ENCODE data around the gene IGSF9.

The IGSF9 gene

DNA sequence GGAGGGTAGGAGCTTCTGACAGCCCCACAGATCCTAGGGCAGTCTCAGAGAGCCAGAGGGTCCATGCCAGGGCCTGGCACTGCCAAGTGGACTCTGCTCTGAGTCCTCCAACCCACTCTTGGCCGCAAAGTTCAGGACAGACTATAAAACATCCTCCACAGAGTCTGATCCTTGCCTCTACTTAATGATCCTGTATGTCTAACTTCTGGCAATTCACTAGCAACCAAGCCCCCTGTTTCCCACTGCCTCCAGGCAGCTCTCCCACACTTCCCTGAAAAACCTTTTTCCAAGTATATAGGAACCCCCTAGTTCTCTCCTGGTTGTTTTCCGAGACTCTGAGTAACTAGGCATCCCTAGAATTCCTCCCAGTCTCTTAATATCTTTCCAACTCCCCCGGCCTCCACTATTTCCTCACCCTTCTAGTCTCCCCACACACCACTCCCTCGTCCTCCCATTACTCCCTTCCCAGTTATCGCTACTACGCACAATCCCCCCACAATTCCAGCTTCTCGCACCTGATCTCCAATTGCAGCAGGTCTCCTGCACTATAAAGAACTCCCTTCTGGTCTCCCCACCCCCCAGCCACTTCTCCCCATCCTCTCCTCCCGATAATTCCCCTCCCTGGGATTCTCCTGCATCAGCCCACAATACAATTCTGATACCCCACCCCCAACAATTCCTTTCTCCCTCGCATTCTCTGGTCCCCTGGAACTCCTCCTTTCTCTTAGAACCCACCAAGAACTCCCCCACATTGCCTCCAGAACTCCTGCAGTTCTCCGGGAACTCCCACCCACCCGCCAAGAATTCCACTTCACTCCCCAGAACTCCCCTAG lies 574 bp downstream of the IGSF9 start:
- DNase-seq, result no peak

GRCh38 chr1:159943908-159944622 lies 1.3 kb downstream of the IGSF9 start:
- DNase-seq, result no peak

- no peak for DNase-seq
Measured at GRCh38 chr1:159943278-159943640, 2.2 kb downstream of the IGSF9 start.

- DNase-seq, result no peak
Measured at GRCh38 chr1:159942632-159943277, 2.7 kb downstream of the IGSF9 start.

- DNase-seq, result no peak
Measured at GRCh38 chr1:159941591-159942560, 3.5 kb downstream of the IGSF9 start.

GRCh38 chr1:159941141-159941540 lies 4.3 kb downstream of the IGSF9 start:
- DNase-seq, result no peak

- no peak for DNase-seq
Measured at GRCh38 chr1:159940006-159940620, 5.3 kb downstream of the IGSF9 start.

- no peak for DNase-seq
Measured at GRCh38 chr1:159939678-159940002, 5.8 kb downstream of the IGSF9 start.

DNA sequence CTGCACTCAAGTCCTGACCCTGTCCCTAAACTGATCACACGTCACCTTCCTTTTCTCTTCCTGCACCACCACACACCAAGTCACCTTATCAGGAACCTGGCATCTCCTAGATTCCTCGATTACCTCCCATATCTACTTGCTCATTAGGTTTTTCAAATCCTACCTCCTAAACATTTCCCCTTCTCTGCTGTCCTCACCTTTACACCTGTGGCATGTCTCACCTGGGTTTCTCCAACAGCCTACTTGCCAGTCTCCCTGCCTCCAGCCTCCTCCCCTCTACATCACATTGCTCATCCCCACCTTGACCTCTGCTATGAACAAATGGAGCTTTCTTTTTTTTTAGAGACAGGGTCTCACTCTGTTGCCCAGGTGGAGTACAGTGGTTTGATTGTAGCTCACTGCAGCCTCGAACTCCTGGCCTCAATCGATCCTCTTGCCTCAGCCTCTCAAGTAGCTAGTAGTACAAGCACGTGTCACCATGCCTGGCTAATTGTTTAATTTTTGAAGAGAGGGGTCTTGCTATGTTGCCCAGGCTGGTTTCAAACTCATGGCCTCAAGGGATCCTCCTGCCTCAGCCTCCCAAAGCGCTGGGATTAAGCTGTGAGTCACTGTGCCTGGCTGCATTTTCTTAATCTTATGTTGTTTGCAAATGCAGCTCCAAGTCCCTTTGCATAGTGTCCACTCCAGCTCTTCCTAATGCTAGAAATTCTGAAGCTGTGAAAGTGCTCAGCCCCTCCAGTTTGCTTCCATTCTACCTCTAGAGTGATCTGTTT lies 6.3 kb downstream of the IGSF9 start:
- DNase-seq, result no peak

DNA sequence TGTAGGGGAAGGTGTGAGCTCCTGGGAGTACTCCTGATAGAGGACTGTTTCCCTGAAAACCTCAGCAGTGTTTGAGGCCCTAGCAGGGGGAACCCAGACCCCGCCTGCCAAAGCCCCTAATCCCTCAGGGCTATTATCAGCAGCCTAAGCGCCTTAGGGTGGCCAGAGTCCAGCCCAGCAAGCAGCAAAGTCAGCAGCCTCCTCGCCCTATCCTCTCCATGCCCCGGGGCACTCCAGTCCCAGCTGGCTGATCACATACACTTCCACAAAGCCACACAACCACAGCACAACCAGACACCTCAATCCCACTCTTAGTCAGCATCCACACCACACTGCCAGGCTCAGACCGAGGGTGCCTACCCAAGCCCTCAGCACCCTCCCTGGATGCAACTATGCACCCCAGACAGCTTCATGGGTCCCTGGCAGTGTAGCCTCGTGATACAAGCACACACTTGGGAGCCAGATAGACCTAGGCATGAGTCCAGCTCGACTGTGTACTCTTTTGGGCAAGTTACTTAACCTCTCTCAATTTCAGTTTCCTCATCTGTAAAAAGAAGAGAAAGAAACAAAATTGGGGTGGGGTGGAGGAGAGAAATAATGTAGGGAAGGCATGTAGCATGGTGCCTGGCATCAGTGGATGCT lies 7.1 kb downstream of the IGSF9 start:
- no peak for DNase-seq

- no peak for DNase-seq
Measured at GRCh38 chr1:159937054-159937750, 8.2 kb downstream of the IGSF9 start.

DNA sequence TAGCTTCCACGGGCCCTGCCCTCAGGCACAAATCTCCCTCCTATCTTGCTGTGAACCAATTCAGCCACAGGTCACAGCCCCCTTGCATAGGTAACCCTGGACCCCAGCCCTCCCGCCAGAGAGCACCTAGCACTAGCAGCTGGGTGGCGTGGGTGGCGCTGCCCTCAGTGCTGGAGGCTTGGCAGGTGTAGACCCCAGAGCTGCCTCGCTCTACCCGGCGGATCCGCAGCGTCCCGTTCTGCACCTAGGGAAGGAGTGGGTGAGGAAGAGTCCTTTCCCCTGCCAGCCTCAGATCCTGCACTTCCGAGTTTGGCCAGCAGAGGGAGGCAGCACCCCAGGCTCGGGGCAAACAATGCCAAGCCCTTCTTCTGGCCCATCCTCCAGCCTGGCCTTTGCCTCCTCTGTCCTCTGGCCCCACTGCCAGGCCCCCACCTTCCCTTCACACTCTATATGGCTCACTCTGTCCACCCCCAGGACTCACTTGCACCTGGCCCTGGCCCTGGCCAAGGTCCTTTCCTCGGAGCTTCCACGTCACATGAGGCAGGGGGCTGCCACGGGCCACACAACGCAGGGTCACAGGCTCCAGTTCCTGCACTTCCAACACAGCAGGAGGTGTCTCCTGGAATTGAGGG lies 9.0 kb downstream of the IGSF9 start:
- peak; percentile 90 for DNase-seq

DNA sequence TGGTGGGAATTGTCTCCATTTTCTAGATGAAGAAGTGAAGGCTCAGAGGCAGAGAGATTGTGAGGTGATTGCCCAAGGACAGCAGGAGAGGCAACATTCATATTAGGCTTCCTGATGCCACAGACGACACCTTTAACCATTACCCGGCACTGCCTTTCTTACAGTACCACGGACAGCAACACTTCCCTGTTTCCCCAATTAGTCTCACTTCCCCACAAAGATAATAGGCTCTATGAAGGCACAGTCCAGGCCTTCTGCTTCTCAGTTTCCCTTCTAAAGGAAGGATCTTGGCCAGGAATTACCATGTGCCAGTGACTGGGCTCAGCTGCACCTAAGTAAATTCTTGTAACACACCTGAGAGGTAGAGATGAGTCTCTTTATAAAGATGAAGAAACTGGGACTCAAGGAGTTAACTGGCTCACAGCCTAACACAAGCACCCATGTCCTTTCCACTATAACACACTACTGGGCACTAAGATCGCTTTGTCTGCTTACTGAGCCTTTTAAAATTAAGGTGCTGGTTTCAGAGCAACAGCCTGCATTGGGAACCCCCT lies 9.6 kb downstream of the IGSF9 start:
- DNase-seq, result no peak

DNA sequence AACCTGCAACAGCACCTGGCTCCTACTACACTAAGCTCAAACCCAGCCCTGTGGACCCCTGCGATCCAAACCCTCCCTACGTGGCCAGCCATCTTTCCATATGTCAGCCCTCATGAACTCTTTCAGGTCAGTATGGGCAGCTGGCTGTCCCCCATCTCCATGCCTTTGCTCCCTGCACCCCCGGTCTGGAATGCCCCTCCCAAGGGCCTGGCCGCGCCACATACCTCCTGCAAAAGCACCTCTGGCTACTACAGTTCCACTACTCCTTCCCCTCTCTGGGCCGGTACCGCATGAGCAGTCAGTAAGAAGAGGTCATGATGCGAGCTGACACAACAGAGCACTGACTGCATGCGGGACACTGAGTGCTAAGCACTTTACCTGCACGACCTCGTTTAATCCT lies 10.1 kb downstream of the IGSF9 start:
- DNase-seq, result no peak

DNA sequence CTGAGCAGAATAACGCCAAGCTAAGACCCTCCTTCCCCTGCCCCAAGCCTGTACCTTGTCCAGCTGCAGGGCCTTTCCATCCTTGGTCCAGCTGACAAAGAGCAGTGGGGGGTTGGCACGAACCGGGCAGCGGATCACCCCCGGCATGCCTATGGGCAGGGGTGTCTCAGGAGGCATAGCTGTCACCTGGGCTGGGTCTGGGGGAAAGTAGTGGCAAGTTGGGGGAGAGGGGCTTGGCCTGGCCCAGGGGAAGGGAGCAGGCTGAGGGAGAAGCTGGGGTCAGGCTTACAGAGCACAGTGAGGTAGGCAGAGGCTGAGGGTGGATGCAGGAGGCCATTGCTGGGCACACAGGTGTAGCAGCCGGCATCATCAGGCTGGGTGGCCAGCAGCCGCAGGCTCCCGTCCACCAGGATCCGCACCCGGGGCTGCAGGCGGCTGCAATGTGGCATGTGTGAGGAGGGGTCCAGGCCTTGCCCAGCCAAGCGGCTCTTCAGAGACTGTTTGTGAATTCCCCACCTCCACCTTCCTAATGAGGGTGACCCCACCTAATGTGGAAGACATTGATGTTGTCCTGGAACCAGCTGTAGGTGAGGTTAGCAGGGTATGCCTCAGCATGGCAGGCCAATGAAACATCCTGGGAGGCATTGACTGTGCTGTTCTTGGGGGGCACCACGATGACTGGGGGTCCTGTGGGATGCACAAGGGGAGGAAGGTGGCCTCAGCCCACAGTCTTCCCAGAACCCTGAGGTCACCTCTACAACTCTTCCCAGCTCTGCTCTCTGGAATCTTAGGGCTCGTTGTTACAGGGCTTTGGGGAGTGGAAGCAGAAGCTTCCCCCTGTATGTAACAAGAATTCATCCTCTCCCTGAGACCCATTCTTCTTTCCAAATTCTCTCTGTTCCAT lies 11.0 kb downstream of the IGSF9 start:
- no peak for DNase-seq

DNA sequence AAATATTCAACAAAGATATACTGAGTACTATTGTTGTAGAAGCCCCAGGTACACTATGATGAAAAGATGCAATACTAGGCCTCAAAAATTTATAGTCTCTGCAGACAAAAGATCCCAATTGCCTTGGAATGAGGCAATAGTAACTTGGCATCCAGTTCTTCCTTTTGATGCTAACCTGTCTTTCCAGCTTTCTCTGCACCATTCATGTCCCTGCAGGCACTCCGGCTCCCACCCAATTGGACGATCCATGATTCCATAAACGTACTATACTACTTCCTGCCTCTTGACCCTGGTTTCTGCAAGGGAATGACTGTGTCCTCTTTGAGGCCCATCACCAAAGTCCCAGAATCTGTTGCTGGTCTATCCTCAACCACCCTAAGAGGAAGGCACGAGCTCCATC lies 12.1 kb downstream of the IGSF9 start:
- no peak for DNase-seq

DNA sequence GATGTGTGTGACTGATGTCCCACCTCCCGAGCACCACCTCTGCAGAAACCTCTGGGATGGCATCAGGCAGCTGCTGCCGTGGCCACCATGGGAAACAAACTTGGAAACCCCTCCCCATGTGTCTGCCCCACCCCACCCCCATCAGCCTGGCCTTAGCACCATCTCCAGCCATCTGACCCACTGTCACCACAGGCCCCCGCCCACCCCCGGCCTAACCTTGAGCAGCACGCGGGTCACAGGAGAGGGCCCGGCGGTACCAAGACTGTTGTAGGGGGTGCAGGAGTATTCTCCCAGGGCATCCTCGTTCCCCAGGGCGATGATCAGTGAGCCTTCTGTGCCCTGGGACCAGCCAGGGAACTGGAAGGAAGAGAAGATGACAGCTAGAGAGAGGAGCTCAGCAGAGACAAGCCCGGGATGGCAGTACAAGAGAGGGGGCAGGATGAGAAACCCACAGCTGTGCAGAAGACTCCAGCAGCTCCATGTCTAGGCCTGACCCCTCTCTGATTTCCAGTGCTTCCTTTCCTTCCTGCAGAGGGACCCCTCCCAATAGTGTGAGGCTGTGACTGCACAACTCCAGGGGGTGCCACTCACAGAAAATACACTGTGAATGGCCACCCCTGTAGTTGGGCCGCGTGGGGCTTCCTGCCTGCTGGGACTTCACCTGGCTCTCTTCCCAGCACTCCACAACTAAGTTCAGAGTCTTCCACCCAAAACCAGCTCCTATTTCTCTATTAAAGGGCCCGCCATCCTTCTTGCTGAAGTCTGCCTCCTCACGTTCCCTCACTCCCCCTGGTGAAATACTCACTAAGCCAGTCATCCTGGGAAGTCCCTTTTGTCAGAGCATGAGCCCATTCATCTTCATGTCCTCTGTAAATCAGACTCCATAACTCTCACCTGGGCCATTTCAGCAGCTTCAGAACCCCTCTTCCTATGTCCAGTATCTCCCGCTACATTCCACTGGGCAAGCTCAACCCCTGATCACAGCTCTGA lies 12.8 kb downstream of the IGSF9 start:
- no peak for DNase-seq

Measured in activated T-cell treated with anti-CD3 and anti-CD28 coated beads, Interleukin-2, amount 50 U/mL, for 1 hour (primary cell).